Trophoblast cell (in vitro differentiated cells and primary cell): ENCODE results near the gene SIM2.

ENCODE experiments used
- DNase-seq, 2 donors: peaks; one replicate each; pipeline ENCODE4 v3.0.0-alpha.2; 2016
- H2AFZ ChIP-seq: 2 replicates; pipeline ENCODE4 v1.6.1; 2013; ENCODE audit warnings: low read length, moderate library complexity, mild to moderate bottlenecking; ENCODE audit not compliant: insufficient read depth, poor library complexity
- H2AK5ac ChIP-seq: 2 replicates; pipeline ENCODE4 v1.6.1; 2013; ENCODE audit warnings: mild to moderate bottlenecking, low read length
- H2BK120ac ChIP-seq: 2 replicates; pipeline ENCODE4 v1.6.1; 2013; ENCODE audit warnings: low read length, mild to moderate bottlenecking, moderate library complexity; ENCODE audit not compliant: insufficient read depth, poor library complexity
- H2BK12ac ChIP-seq: 2 replicates; pipeline ENCODE4 v1.6.1; 2013; ENCODE audit warnings: mild to moderate bottlenecking, low read length, moderate library complexity
- H2BK5ac ChIP-seq: 2 replicates; pipeline ENCODE4 v1.6.1; 2013; ENCODE audit warnings: low read length, low read depth, moderate library complexity, mild to moderate bottlenecking; ENCODE audit not compliant: poor library complexity
- H3K14ac ChIP-seq: 2 replicates; pipeline ENCODE4 v1.6.1; 2013; ENCODE audit warnings: mild to moderate bottlenecking, low read length
- H3K18ac ChIP-seq: 2 replicates; pipeline ENCODE4 v1.6.1; 2013; ENCODE audit warnings: mild to moderate bottlenecking, low read length
- H3K23ac ChIP-seq: 2 replicates; pipeline ENCODE4 v1.6.1; 2013; ENCODE audit warnings: low read length
- H3K27ac ChIP-seq: 2 replicates; pipeline ENCODE4 v1.5.1; 2013; ENCODE audit warnings: low read depth, mild to moderate bottlenecking, inconsistent platforms, low read length, moderate library complexity
- H3K27me3 ChIP-seq: 2 replicates; pipeline ENCODE4 v1.6.1; 2013; ENCODE audit warnings: inconsistent platforms, mild to moderate bottlenecking, low read length, moderate library complexity; ENCODE audit not compliant: insufficient read depth
- H3K36me3 ChIP-seq, 2 experiments: 1 replicate in 1 of 2; 2 replicates in 1 of 2; pipeline ENCODE4 v1.6.1; 2013; ENCODE audit warnings: low read length in 2 of 2, mild to moderate bottlenecking in 2 of 2, moderate library complexity in 1 of 2; ENCODE audit not compliant: insufficient read depth in 2 of 2, control insufficient read depth in 1 of 2
- H3K4ac ChIP-seq: 2 replicates; pipeline ENCODE4 v1.6.1; 2013; ENCODE audit warnings: low read depth, mild to moderate bottlenecking, low read length, moderate library complexity
- H3K4me1 ChIP-seq, 2 experiments: 1 replicate in 1 of 2; 2 replicates in 1 of 2; pipeline ENCODE4 v1.6.1; 2013; ENCODE audit warnings: low read length in 2 of 2, mild to moderate bottlenecking in 2 of 2, moderate library complexity in 1 of 2; ENCODE audit not compliant: insufficient read depth in 2 of 2, control insufficient read depth in 1 of 2
- H3K4me2 ChIP-seq: 2 replicates; pipeline ENCODE4 v1.6.1; 2013; ENCODE audit warnings: inconsistent platforms, mild to moderate bottlenecking, low read length, moderate library complexity
- H3K4me3 ChIP-seq: 2 replicates; pipeline ENCODE4 v1.5.1; 2013; ENCODE audit warnings: mild to moderate bottlenecking, low read depth, low read length, inconsistent platforms
- H3K79me1 ChIP-seq: one replicate; pipeline ENCODE4 v1.6.1; 2013; ENCODE audit warnings: low read length
- H3K79me2 ChIP-seq: 2 replicates; pipeline ENCODE4 v1.6.1; 2013; ENCODE audit warnings: low read length, mild to moderate bottlenecking; ENCODE audit not compliant: control insufficient read depth, insufficient read depth, poor library complexity
- H3K9ac ChIP-seq: 2 replicates; pipeline ENCODE4 v1.6.1; 2013; ENCODE audit warnings: mild to moderate bottlenecking, low read length
- H3K9me3 ChIP-seq: 2 replicates; pipeline ENCODE4 v1.6.1; 2013; ENCODE audit warnings: low read depth, mild to moderate bottlenecking, control low read depth, inconsistent platforms, low read length; ENCODE audit not compliant: insufficient read depth
- H4K12ac ChIP-seq: 2 replicates; pipeline ENCODE4 v1.6.1; 2013; ENCODE audit warnings: low read depth, mild to moderate bottlenecking, low read length, moderate library complexity
- H4K8ac ChIP-seq: 2 replicates; pipeline ENCODE4 v1.6.1; 2013; ENCODE audit warnings: low read depth, mild to moderate bottlenecking, low read length, moderate library complexity
- H4K91ac ChIP-seq: one replicate; pipeline ENCODE4 v1.6.1; 2013; ENCODE audit warnings: low read depth, mild to moderate bottlenecking, low read length, moderate library complexity
- WGBS: extraction: QIAGEN DNeasy Blood & Tissue Kit; methylation state at CpG from one replicate; pipeline ENCODE4 v1.1.7; 2013; ENCODE audit warnings: missing lambda C conversion rate; ENCODE audit not compliant: insufficient read length, insufficient coverage; ENCODE audit errors: extremely low coverage; 5-methylcytosine and 5-hydroxymethylcytosine counted together

SIM2 gene

DNA sequence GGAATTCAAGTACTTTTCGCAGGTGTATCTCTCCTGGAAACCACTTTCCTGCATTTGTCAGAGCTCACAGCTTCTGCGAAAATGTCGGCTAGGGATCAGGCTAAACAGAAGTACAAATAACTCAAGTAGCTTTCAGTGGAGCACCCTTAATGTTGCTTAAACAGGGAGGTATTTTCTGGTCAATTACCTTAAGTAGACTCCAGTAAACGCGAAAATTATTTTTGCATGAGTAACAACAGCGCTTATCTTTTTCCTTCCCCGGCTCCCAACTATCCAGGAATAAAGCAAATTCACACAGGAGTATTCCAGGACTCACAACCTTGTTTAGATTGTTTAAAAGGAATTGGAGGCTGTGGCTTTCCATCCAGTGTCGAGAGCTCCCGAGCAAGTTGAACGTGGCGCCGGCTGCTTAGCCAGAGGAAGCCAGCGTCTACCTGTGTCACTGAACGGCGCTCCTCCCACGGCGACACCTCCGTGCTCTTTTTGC is 7.3 kb upstream of the SIM2 start:
- Histone ChIP-seq H2BK120ac (no peak overlapping the region), H4K12ac (no peak overlapping the region), H2BK5ac (no peak overlapping the region), H3K27ac (no peak overlapping the region), H3K9ac (no peak overlapping the region), H3K9me3 (peaks cover 7% of the 10 kb centered on the region), H3K36me3 (no peaks in the 10 kb centered on the region), H3K4me1 (peaks cover 6 to 7% of the 10 kb centered on the region in 2 experiments), H2AFZ (no peak overlapping the region), H4K91ac (no peak overlapping the region), H3K79me2 (no peaks in the 10 kb centered on the region), H3K4me2 (no peak overlapping the region), H3K79me1 (peaks cover 2% of the 10 kb centered on the region), H3K23ac (no peak overlapping the region), H4K8ac (no peak overlapping the region), H3K18ac (no peak overlapping the region), H2BK12ac (no peak overlapping the region), H3K4me3 (no peak overlapping the region), H3K14ac (no peak overlapping the region), H3K4ac (no peak overlapping the region), H2AK5ac (no peak overlapping the region), H3K27me3 (peaks cover 59% of the 10 kb centered on the region)
- no CpG with 5 or more reads among the region's 18 CpGs for WGBS
- peak; percentile 27 to 63 for DNase-seq

GRCh38 chr21:36692114-36692834 is 6.6 kb upstream of the SIM2 start:
- Histone ChIP-seq H3K14ac (no peak overlapping the region), H3K18ac (no peak overlapping the region), H2AK5ac (no peak overlapping the region), H2BK12ac (no peak overlapping the region), H4K12ac (no peak overlapping the region), H3K9me3 (peaks cover 10% of the 10 kb centered on the region), H2BK5ac (no peak overlapping the region), H3K27ac (no peak overlapping the region), H3K36me3 (no peaks in the 10 kb centered on the region), H3K4me3 (no peak overlapping the region), H3K79me2 (no peaks in the 10 kb centered on the region), H3K27me3 (peaks cover 66% of the 10 kb centered on the region), H3K4me2 (no peak overlapping the region), H3K9ac (no peak overlapping the region), H3K4me1 (peaks cover 6 to 7% of the 10 kb centered on the region in 2 experiments), H3K79me1 (peaks cover 2% of the 10 kb centered on the region), H2BK120ac (no peak overlapping the region), H3K4ac (no peak overlapping the region), H4K8ac (no peak overlapping the region), H3K23ac (no peak overlapping the region), H2AFZ (no peak overlapping the region), H4K91ac (no peak overlapping the region)
- no CpG with 5 or more reads among the region's 34 CpGs for WGBS
- DNase-seq, result peak in 1 of 2 donors; percentile 21

- WGBS, result no CpG with 5 or more reads among the region's 57 CpGs
- no peak overlapping the region for H3K14ac ChIP-seq
- DNase-seq, result peak in 1 of 2 donors; percentile 21
These were observed 6.0 kb upstream of the SIM2 start for GRCh38 chr21:36692835-36693488.

GRCh38 chr21:36693489-36694030 is 5.4 kb upstream of the SIM2 start:
- DNase-seq, result no peak
- Histone ChIP-seq H3K18ac (no peak overlapping the region), H4K12ac (no peak overlapping the region), H3K27me3 (peaks cover 79% of the 10 kb centered on the region), H3K79me1 (peaks cover 2% of the 10 kb centered on the region), H3K23ac (no peak overlapping the region), H4K91ac (no peak overlapping the region), H2BK120ac (no peak overlapping the region), H3K4me2 (peak overlapping the region; percentile 56), H3K4me3 (peak overlapping the region; percentile 18), H2BK12ac (no peak overlapping the region), H2AK5ac (no peak overlapping the region), H2BK5ac (no peak overlapping the region), H3K9ac (no peak overlapping the region), H2AFZ (no peak overlapping the region), H4K8ac (peak overlapping the region; percentile 2), H3K36me3 (no peaks in the 10 kb centered on the region), H3K27ac (no peak overlapping the region), H3K4ac (no peak overlapping the region), H3K79me2 (no peaks in the 10 kb centered on the region), H3K4me1 (peaks cover 12 to 13% of the 10 kb centered on the region in 2 experiments), H3K14ac (no peak overlapping the region), H3K9me3 (peaks cover 9% of the 10 kb centered on the region)
- WGBS, result no CpG with 5 or more reads among the region's 40 CpGs

More at GRCh38 chr21:36692835-36693488, 6.0 kb upstream of the SIM2 start:
- no peaks in the 10 kb centered on the region for H3K79me2 ChIP-seq
- peaks cover 2% of the 10 kb centered on the region for H3K79me1 ChIP-seq
- H2BK5ac ChIP-seq, result no peak overlapping the region
- peaks cover 73% of the 10 kb centered on the region for H3K27me3 ChIP-seq
- H2BK12ac ChIP-seq, result no peak overlapping the region
- no peaks in the 10 kb centered on the region for H3K36me3 ChIP-seq
- no peak overlapping the region for H3K9ac ChIP-seq
- H4K12ac ChIP-seq, result no peak overlapping the region
- H3K9me3 ChIP-seq, result peaks cover 11% of the 10 kb centered on the region
- peaks cover 6 to 9% of the 10 kb centered on the region in 2 experiments for H3K4me1 ChIP-seq
- H3K23ac ChIP-seq, result no peak overlapping the region
- H3K4me3 ChIP-seq, result peak overlapping the region; percentile 18
- H4K91ac ChIP-seq, result no peak overlapping the region
- H3K27ac ChIP-seq, result no peak overlapping the region
- peak overlapping the region; percentile 56 for H3K4me2 ChIP-seq
- H3K4ac ChIP-seq, result no peak overlapping the region
- H2BK120ac ChIP-seq, result no peak overlapping the region
- H2AFZ ChIP-seq, result no peak overlapping the region
- H2AK5ac ChIP-seq, result no peak overlapping the region
- no peak overlapping the region for H3K18ac ChIP-seq
- H4K8ac ChIP-seq, result peak overlapping the region; percentile 2
